ENCODE results near the gene CAMK2B.

Gene CAMK2B

GRCh38 chr7:44232396-44232795 is 93.0 kb downstream of the CAMK2B start:
- TF ChIP-seq, protein P1, sequence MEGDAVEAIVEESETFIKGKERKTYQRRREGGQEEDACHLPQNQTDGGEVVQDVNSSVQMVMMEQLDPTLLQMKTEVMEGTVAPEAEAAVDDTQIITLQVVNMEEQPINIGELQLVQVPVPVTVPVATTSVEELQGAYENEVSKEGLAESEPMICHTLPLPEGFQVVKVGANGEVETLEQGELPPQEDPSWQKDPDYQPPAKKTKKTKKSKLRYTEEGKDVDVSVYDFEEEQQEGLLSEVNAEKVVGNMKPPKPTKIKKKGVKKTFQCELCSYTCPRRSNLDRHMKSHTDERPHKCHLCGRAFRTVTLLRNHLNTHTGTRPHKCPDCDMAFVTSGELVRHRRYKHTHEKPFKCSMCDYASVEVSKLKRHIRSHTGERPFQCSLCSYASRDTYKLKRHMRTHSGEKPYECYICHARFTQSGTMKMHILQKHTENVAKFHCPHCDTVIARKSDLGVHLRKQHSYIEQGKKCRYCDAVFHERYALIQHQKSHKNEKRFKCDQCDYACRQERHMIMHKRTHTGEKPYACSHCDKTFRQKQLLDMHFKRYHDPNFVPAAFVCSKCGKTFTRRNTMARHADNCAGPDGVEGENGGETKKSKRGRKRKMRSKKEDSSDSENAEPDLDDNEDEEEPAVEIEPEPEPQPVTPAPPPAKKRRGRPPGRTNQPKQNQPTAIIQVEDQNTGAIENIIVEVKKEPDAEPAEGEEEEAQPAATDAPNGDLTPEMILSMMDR (IDR thresholded peaks at IDR 0.05; ENCODE audit: borderline replicate concordance, control extremely low read depth, extremely low read depth, insufficient read depth, missing control alignments), result no peak
- in situ Hi-C loops (cut with MboI; ENCODE audit: low sequenced_read_pairs, unreplicated experiment), result no loop called here
- no peak for DNase-seq (ENCODE audit: low spot score)

DNA sequence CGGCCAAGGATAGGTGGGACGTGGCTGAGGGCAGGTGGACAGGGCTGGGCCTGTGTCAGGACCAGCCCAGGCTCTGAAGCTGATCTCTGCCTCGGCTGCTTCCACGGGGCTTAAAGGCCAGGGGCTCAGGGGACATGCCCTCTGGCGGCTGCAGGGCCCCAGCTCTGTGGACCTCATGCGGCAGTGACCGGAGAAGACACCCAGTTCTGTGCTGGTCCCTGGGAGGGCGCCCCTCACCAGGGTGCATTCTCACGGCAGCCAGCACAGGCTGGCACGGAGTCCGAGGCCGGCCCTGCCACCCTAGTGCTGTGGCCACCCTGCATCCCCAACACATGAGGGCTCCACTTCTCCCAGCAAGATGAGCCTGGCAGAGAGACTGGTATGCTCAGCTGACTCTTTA is 94.3 kb downstream of the CAMK2B start:
- DNase-seq (ENCODE audit: low spot score), result no peak
- TF ChIP-seq, protein P1 (IDR thresholded peaks at IDR 0.05; ENCODE audit: borderline replicate concordance, control extremely low read depth, extremely low read depth, insufficient read depth, missing control alignments), result no peak
- in situ Hi-C loops (cut with MboI; ENCODE audit: low sequenced_read_pairs, unreplicated experiment), result no loop called here

- no peak for DNase-seq (ENCODE audit: low spot score)
- in situ Hi-C loops (cut with MboI; ENCODE audit: low sequenced_read_pairs, unreplicated experiment), result no loop called here
- TF ChIP-seq, protein P1 (IDR thresholded peaks at IDR 0.05; ENCODE audit: borderline replicate concordance, control extremely low read depth, extremely low read depth, insufficient read depth, missing control alignments), result no peak
These were observed 95.1 kb downstream of the CAMK2B start for GRCh38 chr7:44230286-44230685.

DNA sequence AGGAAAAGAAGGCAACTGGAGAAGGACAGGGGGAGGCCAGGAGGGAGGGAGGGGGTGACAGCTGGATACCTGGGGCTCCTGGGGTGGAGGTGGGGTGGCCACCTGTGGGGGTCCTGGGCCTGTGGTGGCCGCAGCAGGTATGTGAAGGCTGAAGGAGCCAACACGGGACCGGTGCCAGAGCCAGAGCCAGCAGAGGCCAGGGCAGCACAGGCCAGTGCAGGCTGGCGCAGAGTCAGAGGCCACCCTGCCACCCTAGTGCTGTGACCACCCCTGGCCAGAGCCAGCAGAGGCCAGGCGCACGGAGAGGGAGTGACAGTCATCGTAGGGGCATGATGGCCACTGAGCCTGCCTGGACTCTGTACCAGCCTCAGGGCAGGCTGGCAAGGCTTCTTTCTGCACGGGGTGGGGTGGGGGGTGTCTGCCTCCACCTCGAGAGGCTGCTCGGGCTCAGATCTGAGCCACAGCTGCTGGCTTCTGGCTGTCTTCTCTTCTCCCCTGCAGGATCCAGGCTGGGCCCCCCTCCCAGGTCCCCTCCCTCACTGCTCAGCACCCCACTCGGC is 95.8 kb downstream of the CAMK2B start:
- no peak for DNase-seq (ENCODE audit: low spot score)
- TF ChIP-seq, protein P1 (IDR thresholded peaks at IDR 0.05; ENCODE audit: borderline replicate concordance, control extremely low read depth, extremely low read depth, insufficient read depth, missing control alignments), result no peak
- in situ Hi-C loops (cut with MboI; ENCODE audit: low sequenced_read_pairs, unreplicated experiment), result no loop called here

DNA sequence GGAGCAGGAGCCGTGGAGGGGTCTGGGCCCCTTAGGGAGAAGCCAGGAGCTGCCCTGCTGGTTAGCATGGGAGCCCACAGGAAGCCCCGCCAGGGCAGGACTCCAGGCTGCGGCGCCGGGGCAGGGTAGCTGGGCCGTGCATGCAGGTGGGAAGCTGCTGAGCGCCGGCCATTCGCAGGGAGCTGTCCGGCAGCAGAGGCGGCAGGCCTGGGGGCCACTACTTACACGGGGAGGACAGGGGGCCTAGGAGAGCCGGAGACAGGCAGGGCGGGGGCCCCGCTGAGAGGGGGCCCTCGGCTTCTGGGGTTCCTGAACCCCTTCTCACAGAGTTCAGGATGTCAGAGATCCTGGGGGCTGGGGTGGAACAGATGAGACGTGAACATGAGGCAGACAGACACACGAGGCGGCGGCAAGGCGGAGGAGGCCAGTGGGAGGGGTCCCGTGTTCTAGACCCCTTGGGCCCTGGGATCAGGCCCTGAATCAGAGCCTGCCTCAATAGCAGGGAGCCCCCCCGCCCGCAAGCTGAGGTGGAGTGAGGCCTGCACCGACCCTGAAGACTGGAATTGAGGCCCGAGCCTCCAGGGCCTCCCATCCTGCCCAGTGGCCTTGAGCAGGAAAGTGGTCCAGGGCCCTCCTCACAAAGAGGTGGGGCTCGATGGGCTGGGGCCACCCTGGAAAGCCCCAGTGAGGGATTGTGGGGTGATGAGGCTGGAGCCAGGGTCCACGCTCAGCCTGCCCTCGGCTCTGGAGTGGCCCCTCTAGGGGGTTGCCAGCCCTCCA is 96.6 kb downstream of the CAMK2B start:
- TF ChIP-seq, protein P1 (IDR thresholded peaks at IDR 0.05; ENCODE audit: borderline replicate concordance, control extremely low read depth, extremely low read depth, insufficient read depth, missing control alignments), result no peak
- in situ Hi-C loops (cut with MboI; ENCODE audit: low sequenced_read_pairs, unreplicated experiment), result no loop called here
- DNase-seq (ENCODE audit: low spot score), result no peak

GRCh38 chr7:44227911-44228310 is 97.5 kb downstream of the CAMK2B start:
- no peak for DNase-seq (ENCODE audit: low spot score)
- in situ Hi-C loops (cut with MboI; ENCODE audit: low sequenced_read_pairs, unreplicated experiment), result no loop called here
- TF ChIP-seq, protein P1 (IDR thresholded peaks at IDR 0.05; ENCODE audit: borderline replicate concordance, control extremely low read depth, extremely low read depth, insufficient read depth, missing control alignments), result no peak
